Prostate gland (tissue), 2 donors: ENCODE results near the gene CD207.

Experiments
- CTCF ChIP-seq, 4 experiments: fragments of 200-600 bp in 2 of 4; fragments of 450-650 bp in 2 of 4; sonication (generic) in 2 of 4; IDR thresholded peaks; 1 replicate in 3 of 4; 2 replicates in 1 of 4; pipeline ENCODE4 v1.5.1; 2016 to 2019; ENCODE audit warnings: antibody characterized with exemption in 4 of 4, mild to moderate bottlenecking in 2 of 4, moderate library complexity in 2 of 4
- POLR2AphosphoS5 ChIP-seq: sonication (generic); formaldehyde crosslinking; IDR thresholded peaks from one replicate; pipeline ENCODE4 v1.6.1; 2017; ENCODE audit warnings: antibody characterized with exemption

- TF ChIP-seq CTCF (IDR thresholded peaks at IDR 0.05) (no peak), POLR2AphosphoS5 (no peak)
Observed at GRCh38 chr2:70797506-70797905, 38.1 kb downstream of the CD207 start.
